ENCODE data around the gene ROCK1.

DNA sequence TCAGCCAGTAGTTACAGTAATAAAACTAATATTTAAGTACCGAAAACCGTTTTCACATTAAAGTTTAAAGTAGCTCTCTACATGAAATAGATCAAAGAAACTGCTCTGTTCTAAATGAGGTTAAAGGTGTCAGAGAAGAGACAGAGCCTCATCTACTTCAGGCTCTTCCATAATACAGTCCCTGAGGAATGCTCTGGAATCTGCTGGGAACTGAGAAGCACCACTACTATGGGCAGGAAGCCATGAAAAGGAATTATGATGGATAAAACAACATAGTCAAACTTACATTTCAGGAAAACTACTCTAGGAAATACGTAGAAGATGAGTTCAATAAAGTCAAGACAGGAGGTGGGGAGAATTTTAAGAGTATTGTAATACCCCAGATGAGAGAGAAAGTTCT lies 60.0 kb downstream of the ROCK1 start:
- TF ChIP-seq, protein P1, sequence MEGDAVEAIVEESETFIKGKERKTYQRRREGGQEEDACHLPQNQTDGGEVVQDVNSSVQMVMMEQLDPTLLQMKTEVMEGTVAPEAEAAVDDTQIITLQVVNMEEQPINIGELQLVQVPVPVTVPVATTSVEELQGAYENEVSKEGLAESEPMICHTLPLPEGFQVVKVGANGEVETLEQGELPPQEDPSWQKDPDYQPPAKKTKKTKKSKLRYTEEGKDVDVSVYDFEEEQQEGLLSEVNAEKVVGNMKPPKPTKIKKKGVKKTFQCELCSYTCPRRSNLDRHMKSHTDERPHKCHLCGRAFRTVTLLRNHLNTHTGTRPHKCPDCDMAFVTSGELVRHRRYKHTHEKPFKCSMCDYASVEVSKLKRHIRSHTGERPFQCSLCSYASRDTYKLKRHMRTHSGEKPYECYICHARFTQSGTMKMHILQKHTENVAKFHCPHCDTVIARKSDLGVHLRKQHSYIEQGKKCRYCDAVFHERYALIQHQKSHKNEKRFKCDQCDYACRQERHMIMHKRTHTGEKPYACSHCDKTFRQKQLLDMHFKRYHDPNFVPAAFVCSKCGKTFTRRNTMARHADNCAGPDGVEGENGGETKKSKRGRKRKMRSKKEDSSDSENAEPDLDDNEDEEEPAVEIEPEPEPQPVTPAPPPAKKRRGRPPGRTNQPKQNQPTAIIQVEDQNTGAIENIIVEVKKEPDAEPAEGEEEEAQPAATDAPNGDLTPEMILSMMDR (IDR thresholded peaks at IDR 0.05), result no peak
- TF ChIP-seq POLR2A (IDR thresholded peaks at IDR 0.05), result no peak

Data from heart left ventricle (tissue), 13 donors.